GM15510 (cell line): ENCODE measurements around the gene WDR35.
A peak's percentile ranks its signal among the peaks of the same experiment; 100 is the strongest.

Source experiments
- POLR2A ChIP-seq: IDR thresholded peaks from 3 replicates; pipeline ENCODE4 v1.6.1; 2011; ENCODE audit warnings: borderline replicate concordance; ENCODE audit not compliant: insufficient read length; ENCODE audit errors: extremely low read depth

WDR35 gene

DNA sequence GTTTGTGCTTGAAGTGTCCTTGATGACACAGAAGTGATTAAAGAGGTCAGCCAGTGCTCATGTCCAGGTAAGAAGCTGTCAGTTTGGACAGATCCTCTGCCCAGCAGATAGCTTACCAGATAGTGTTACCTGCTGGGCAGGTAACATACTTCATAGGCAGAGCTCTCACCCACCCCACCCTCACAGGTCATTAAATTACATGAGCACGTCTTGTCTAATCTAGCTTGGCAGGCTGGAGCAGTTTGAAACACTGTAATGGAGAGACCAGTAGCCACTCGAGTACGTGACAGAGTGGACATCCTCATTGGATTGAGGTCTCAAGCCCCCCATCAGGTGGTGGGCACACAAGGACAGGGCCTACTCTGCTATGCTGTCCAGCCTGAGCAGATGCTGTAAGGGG is 115.2 kb downstream of the WDR35 start:
- TF ChIP-seq POLR2A, result no peak

- no peak for TF ChIP-seq POLR2A
These were observed 116.9 kb downstream of the WDR35 start for GRCh38 chr2:19873014-19873413.

DNA sequence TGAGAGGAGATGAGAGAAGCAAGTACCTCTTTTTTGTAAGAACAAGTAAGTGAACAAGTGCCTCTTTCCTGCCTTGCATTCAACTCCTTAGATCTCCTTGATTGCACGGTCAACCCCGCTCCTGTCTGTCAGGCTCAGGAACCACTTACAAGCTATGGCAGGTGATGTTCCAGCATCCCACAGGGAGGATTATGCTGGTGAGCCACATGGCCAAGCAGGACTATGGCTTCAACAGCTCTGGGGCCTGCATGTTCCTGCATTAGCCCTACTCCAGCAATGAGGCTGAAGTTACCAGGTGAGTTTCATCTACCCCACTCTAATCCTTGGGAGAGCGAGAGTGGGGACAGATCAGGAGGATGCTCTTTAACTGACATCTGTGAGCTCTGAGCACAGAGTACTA is 117.6 kb downstream of the WDR35 start:
- TF ChIP-seq POLR2A, result no peak

DNA sequence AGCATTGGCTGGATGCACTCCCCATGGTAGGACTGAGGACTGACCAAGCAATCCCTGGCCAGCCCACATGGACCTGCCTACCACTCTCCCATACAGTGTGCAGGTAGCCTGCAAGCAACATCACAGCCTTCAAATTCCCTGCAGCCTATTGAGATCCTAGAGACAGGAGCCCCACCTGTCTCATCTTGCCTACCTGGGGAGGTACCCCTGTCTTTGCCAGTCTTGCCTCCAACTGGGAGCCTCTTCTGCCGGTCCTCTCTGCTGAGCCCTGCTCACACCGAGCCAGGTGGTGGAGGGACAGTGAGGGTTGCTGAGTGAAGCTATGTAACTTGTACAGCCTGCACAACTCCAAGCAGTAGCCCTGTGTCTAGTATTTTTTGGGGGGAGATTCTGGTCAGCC is 118.1 kb downstream of the WDR35 start:
- TF ChIP-seq POLR2A, result no peak

GRCh38 chr2:19870792-19871191 is 119.1 kb downstream of the WDR35 start:
- TF ChIP-seq POLR2A, result no peak

DNA sequence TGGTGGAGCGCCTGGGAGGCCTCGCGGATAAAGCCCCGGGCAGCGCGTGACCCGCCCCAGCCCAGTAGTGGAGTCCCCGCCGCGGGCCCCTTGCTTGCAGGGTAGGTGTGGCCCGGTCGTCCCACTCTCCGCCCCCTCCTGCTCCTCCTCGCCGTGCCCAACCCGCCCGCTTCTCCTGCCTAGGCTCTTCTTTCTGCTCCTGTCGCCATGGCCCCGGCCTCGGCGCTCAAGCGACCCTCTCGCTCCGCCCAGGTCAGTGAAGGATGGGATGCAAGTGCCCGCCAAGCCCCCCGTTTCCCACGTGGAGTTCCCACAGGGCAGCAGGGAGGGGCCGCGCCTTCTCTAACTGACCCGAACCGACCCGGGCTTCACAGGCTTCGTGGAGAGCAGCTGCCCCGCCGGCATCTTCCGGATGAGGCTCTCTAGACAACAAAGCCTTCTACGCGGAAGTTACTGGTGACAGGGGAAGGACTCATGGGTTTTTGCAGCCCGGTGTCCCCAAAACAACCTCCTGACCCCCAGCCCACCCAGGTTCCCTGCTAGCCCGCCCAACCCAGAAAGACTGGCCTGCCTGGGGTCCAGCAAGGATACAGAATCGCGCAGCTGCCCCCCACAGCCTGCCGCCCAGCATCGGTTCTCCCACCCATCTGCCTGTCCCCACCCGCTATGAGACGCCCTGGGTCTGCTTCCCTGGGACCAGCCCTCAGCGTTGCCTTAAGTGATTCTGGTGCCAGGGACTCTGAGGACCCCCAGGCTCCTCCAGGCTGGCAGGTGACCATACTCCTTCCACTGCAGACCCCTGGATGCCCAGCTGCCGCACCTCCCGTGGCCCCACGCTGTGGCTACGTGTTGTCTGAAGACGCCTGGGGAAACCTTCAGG is 121.0 kb downstream of the WDR35 start:
- peak; percentile 41 for TF ChIP-seq POLR2A

DNA sequence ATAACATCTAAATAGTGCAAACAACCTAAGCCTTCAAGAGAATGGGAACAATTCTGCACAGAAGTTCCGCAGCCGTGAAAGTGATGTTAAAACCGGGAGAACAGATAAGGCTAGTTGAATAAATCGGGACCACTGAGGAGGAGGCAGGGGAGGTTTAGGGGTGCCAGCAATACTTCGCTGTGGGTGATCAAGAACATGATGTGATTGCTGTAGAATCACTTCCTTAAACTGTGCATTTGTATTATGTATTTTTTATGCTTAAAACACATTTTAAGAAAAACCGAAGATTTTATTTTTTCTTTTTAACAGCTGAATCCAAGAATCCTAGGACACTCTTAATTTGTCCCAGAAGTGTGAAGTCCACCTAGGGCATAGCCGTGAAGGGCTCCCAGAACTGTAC is 121.7 kb downstream of the WDR35 start:
- TF ChIP-seq POLR2A, result no peak

- no peak for TF ChIP-seq POLR2A
These were observed 123.1 kb downstream of the WDR35 start for GRCh38 chr2:19866771-19867170.

DNA sequence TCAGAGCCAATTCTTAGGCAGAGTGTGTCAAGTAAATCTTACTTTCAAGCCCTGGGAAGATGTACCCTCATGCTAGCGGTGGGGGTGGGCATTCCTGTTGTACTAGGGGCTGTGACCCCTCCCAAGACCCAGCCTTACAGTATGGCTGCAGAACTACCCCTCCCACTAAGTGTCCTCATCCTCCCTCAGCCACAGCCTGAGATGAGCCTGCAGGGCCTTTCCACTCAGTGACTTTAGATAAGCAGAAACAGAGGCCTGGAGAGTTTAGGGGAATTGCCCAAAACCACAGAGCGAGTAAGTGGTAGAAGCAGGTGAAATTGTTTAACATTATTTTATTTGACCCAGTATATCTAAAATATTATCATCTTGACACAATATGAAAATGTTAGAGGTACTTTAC is 124.8 kb downstream of the WDR35 start:
- no peak for TF ChIP-seq POLR2A

DNA sequence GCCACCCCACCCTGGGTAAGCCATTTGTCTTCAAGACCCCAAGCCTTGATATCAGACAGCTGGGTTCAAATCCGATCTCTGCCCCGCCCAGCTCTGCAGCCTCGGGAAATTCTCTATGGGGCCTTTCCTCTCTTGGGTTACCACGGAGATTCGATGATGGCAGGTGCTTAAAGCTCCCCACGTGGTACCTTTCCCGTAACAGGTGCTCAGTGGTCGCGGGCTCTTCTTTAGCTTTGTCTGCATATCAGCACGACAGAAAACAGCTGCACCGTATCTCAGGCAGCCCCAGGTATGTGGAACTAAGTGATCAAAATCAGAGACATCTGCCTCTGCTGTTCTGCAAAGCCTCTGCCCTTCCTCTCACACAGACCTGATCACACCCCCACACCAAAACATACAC is 125.5 kb downstream of the WDR35 start:
- no peak for TF ChIP-seq POLR2A

DNA sequence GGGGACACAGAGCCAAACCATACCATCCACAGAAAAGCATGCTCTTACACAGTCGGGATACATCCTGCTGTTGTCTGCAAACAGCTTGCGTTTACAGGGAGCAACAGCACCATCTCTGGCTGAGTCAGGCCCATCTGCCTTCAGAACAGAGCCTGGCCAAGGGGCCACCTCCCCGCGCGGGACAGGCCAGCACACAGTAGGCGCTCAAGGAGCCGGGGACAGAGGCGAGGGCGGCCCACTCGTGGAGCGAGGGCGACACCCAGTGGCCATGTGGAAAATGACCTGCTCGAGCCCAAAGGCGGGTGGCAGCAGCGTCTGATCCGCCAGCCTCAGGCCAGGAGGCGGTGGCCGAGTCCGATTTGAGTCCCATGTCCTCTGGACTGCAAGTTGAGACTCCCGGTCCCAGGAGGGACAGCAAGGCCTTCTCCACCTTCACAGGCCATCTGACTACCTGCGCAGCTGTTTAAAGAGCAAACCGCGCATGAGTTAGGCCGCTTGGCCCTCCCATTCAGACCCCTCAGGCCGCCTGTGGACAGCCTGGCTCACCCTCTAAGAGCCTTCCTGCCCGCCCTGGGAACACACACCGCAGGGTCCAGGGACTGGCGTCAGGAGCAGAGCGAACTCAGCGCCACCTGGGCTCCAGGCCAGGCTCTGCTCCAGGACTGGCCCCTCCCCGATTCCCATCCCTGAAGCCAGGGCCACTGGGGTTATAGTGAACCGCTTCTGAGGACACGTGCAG is 126.4 kb downstream of the WDR35 start:
- TF ChIP-seq POLR2A, result no peak

DNA sequence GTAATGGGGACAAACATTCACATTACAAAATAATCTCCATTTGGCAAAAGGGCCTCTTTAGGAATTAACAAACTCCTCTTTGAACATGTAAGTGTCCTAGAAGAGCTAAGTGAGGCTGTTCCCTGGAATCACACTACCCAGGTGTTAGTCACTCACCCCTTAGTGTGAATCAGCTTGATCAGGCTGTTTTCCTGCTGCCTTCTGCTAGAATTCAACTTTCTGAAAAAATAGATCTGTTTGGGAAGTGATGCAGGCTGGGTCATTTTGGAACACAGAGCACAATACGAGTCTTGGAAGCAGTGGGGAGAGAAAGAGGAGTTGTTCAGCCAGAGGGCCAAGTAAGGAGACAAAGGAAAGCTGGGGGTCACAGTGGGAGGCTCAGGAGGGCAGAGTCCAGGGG is 128.1 kb downstream of the WDR35 start:
- no peak for TF ChIP-seq POLR2A
